GM12874 (cell line): ENCODE data around the gene RALGPS1.

Experiments used
- CTCF ChIP-seq: IDR thresholded peaks from 2 replicates; pipeline ENCODE4 v1.5.1; 2011; ENCODE audit warnings: low read depth, mild to moderate bottlenecking, control low read depth, low read length, moderate library complexity; ENCODE audit not compliant: insufficient read depth

The RALGPS1 gene

GRCh38 chr9:127123064-127123890 is 208.7 kb downstream of the RALGPS1 start:
- no peak for TF ChIP-seq CTCF

- no peak for TF ChIP-seq CTCF
Observed at GRCh38 chr9:127124111-127124531, 209.5 kb downstream of the RALGPS1 start.

- no peak for TF ChIP-seq CTCF
Observed at GRCh38 chr9:127124792-127125191, 210.2 kb downstream of the RALGPS1 start.

GRCh38 chr9:127126971-127127370 is 212.4 kb downstream of the RALGPS1 start:
- TF ChIP-seq CTCF: no peak

- no peak for TF ChIP-seq CTCF
Observed at GRCh38 chr9:127128341-127129072, 213.9 kb downstream of the RALGPS1 start.

- TF ChIP-seq CTCF: no peak
Observed at GRCh38 chr9:127129073-127129717, 214.6 kb downstream of the RALGPS1 start.

- TF ChIP-seq CTCF: no peak
Observed at GRCh38 chr9:127129718-127130085, 215.1 kb downstream of the RALGPS1 start.
